Measurements from ENCODE around the gene YWHAB.

The YWHAB gene

DNA sequence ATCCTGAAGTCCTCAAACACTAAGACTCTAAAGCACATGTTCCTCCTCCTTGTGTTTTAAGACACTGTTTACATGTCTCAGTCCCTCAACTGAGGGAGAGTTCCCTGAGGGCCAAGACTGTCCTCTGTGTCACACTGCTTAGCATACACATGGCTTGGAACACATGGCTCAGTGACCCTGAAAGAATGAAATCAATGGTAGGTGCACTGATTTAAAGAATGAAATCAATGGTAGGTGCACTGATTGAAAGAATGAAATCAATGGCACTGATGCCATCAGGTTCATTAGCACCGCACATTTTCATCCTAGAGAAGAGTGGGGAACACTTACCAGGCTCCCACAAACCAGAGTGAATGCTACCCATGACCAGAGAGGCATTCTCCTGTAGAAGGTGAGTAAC lies 64.9 kb downstream of the YWHAB start:
- no peak for DNase-seq (ENCODE audit: low read depth in 2 of 2)

DNA sequence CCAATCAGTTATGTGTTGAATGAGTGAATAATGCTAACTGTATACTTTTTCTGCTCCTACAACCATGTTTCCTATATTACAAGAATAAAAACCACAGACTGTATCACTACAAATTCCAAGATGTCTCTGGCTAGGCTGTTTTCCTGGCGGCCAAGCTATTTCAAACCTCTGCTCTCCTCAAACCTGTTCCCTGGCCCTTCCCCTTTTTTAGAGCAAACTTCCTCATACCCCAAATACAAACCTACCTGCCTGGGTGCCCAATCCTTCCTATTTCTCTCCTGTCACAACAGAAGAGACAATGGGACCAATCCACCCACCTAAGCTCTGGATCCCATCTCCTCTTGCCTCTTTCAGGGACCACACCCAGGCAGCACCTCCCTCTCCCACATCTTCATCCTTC lies 67.2 kb downstream of the YWHAB start:
- DNase-seq (ENCODE audit: low read depth in 2 of 2) = no peak

DNA sequence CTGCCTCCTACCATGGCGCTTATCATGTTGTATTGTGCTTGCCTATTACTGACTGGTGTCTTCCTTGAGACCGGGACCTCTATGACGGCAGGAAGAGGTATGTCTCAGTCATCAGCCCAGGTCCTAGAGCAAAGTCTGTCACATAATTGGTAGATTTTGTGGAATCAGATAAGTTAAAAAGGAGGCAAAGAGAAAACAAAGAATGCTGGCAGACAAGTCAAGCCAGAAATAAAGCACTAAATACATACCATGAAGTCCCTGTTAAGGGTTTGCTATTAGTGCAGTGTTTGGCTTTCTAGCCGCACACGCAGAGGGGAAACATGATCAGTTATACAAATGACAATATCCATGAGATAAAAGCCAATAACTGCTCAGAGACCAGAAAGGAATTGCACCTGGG lies 68.7 kb downstream of the YWHAB start:
- DNase-seq (ENCODE audit: low read depth in 2 of 2) = no peak

DNA sequence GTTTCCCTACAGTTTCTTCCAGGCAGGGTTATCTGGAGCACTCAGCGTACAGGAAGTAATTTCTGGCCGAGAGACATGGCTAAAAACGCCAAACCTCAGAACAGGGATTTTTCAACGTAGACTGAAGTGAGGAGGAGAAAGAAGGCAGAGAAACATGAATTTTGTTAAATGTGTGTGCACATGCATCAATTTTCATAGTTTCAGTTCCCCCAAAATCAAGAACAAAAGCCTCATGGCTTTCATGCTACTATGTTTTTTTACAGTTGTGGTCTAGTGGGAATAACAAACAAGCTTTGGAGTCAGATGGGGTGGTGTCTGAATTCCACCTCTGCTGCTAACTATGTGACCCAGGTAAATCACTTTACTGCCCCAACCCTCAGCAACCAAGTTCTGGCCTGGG lies 69.8 kb downstream of the YWHAB start:
- no peak for DNase-seq (ENCODE audit: low read depth in 2 of 2)

DNA sequence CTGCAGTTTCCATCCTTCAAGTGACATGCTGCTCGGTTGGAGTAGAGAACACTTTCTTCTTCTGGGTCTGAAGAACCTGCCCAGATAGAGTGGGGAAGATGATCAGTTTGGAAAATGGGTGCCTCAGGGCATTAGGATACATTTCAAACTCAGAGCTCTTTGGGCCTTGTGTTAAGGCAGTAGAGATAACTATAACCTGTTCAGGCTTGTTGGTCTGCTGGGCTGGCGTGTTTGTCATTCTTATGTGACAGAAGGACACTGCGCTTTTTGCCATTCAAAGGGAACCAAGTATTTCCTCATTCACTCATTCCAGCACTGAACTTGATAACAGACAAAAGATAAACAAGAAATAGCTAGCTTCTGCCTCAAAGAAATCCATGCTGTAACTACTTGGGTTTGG lies 70.9 kb downstream of the YWHAB start:
- DNase-seq (ENCODE audit: low read depth in 2 of 2) = no peak

Data from stimulated activated CD8-positive, alpha-beta memory T cell treated with anti-CD3 and anti-CD28 coated beads, Interleukin-7, amount 100 ng/mL, for 4 hours (primary cell).